Endothelial cell of umbilical vein (primary cell): ENCODE measurements around the gene MRPL54.

Experiments used
- CTCF ChIP-seq, 2 donors: IDR thresholded peaks; 1 replicate in 1 of 2; 2 replicates in 1 of 2; pipeline ENCODE4 v1.5.1; 2011; ENCODE audit warnings: low read length in 2 of 2, mild to moderate bottlenecking in 2 of 2, moderate library complexity in 2 of 2, control low read depth in 1 of 2, inconsistent platforms in 1 of 2, low read depth in 1 of 2; ENCODE audit not compliant: insufficient read depth in 1 of 2; ENCODE audit errors: extremely low read depth in 1 of 2
- EZH2 ChIP-seq: IDR thresholded peaks from 2 replicates; pipeline ENCODE4 v1.6.1; 2012; ENCODE audit warnings: borderline replicate concordance, low read depth, mild to moderate bottlenecking, moderate library complexity, low read length, inconsistent platforms; ENCODE audit not compliant: severe bottlenecking
- MYC ChIP-seq: IDR thresholded peaks from one replicate; pipeline ENCODE4 v1.6.1; 2011; ENCODE audit warnings: mild to moderate bottlenecking, low read depth, low read length
- POLR2A ChIP-seq: IDR thresholded peaks from 2 replicates; pipeline ENCODE4 v1.6.1; 2012; ENCODE audit warnings: low read depth, mild to moderate bottlenecking, control low read depth, low read length

DNA sequence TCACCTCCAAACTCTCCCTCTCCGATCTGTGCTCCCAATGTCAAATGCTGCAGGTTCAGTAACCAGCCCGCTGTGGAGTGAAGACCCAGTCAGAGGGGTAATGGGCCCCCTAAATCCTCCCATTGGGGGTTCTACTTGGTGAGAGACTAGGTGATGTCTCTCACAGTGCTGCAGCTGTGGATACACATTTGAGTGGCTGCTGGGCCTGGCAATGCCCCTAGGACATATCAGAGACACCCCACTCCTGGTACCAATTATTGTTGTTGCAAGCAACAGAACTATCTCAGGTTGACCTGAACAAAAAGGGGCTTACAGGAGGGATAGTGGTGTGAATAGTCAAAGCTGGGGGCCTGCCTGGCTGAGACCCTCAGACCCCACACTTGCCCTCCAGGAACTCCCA is 19.1 kb downstream of the MRPL54 start:
- TF ChIP-seq CTCF (IDR thresholded peaks at IDR 0.05; ENCODE audit: extremely low read depth in 1 of 2, insufficient read depth in 1 of 2, low read depth in 1 of 2, low read length in 2 of 2) = no peak
- TF ChIP-seq POLR2A = no peak
- TF ChIP-seq MYC = no peak
- TF ChIP-seq EZH2 = no peak
